Kidney tubule cell (primary cell): Measurements from ENCODE around the gene DZIP3.
"Not testable (repeated sequence)": the region's sequence is repeated elsewhere in the genome, so short reads cannot be mapped to it uniquely, and the experiment has no call there.

Source experiments
- DNase-seq: peaks from one replicate; pipeline ENCODE4 v3.0.0-alpha.2; 2018; ENCODE audit warnings: low spot score

The DZIP3 gene

GRCh38 chr3:108677811-108678210 lies 88.3 kb downstream of the DZIP3 start:
- DNase-seq, result no peak

GRCh38 chr3:108692286-108692685 lies 102.8 kb downstream of the DZIP3 start:
- DNase-seq, result not testable (repeated sequence)

GRCh38 chr3:108698461-108698860 lies 108.9 kb downstream of the DZIP3 start:
- no peak for DNase-seq

GRCh38 chr3:108705045-108705444 lies 115.5 kb downstream of the DZIP3 start:
- no peak for DNase-seq

GRCh38 chr3:108713009-108713516 lies 123.5 kb downstream of the DZIP3 start:
- no peak for DNase-seq

- DNase-seq, result no peak
Observed at GRCh38 chr3:108713816-108714215, 124.3 kb downstream of the DZIP3 start.

GRCh38 chr3:108718454-108718853 lies 128.9 kb downstream of the DZIP3 start:
- no peak for DNase-seq

- no peak for DNase-seq
Observed at GRCh38 chr3:108719178-108719806, 129.8 kb downstream of the DZIP3 start.

- no peak for DNase-seq
Observed at GRCh38 chr3:108722724-108723123, 133.2 kb downstream of the DZIP3 start.

- DNase-seq, result no peak
Observed at GRCh38 chr3:108724101-108724500, 134.6 kb downstream of the DZIP3 start.

GRCh38 chr3:108728105-108728504 lies 138.6 kb downstream of the DZIP3 start:
- no peak for DNase-seq

- DNase-seq, result no peak
Observed at GRCh38 chr3:108728934-108729333, 139.4 kb downstream of the DZIP3 start.

GRCh38 chr3:108736821-108737220 lies 147.3 kb downstream of the DZIP3 start:
- DNase-seq, result no peak

GRCh38 chr3:108742929-108743328 lies 153.4 kb downstream of the DZIP3 start:
- no peak for DNase-seq
